Activated CD4-positive, alpha-beta T cell treated with anti-CD3 and anti-CD28 coated beads, Interleukin-2, amount 10 ng/mL, durations not matched to agents 24 days and 14 days (primary cell): ENCODE results near the gene PDIK1L. TPM values are rescaled to one million over a fixed set of nuclear protein-coding genes. Genes with fewer than 3 reads are reported as not detected.

Experiments
- DNase-seq: peaks from one replicate; pipeline ENCODE4 v3.0.0; 2022
- H3K27ac Mint-ChIP-seq: one replicate; pipeline ENCODE4 v1.8.0; 2022; ENCODE audit warnings: mild to moderate bottlenecking, mixed read lengths
- H3K27me3 Mint-ChIP-seq: one replicate; pipeline ENCODE4 v1.8.0; 2022; ENCODE audit warnings: mixed read lengths
- H3K36me3 Mint-ChIP-seq: one replicate; pipeline ENCODE4 v1.8.0; 2022; ENCODE audit warnings: low read depth, mild to moderate bottlenecking, mixed read lengths
- H3K4me1 Mint-ChIP-seq: one replicate; pipeline ENCODE4 v1.8.0; 2021; ENCODE audit warnings: mixed read lengths
- H3K4me3 Mint-ChIP-seq: one replicate; pipeline ENCODE4 v1.8.0; 2022; ENCODE audit warnings: mild to moderate bottlenecking, moderate library complexity, mixed read lengths
- H3K9me3 Mint-ChIP-seq: one replicate; pipeline ENCODE4 v1.8.0; 2021; ENCODE audit warnings: mixed read lengths
- intact Hi-C: fragments of 100-400 bp; cut with micrococcal nuclease; formaldehyde crosslinking; loops from one replicate; pipeline ENCODE4 v1.15.1; 2023
- total RNA-seq: library from RNA; stranded (reverse); gene quantifications from 2 replicates; pipeline ENCODE4 v1.2.3, GENCODE V29; 2022

PDIK1L gene
- total RNA-seq, 1 donor from 2014 or later: 15.8 TPM

GRCh38 chr1:26170472-26170821 is 58.8 kb downstream of the PDIK1L start:
- peak; percentile 57 for DNase-seq
- Mint-ChIP-seq H3K27ac (peak overlapping the region; percentile 92), H3K9me3 (no peaks in the 10 kb centered on the region), H3K4me3 (peak overlapping the region; percentile 96), H3K4me1 (peaks cover 21% of the 10 kb centered on the region), H3K36me3 (peaks cover 8% of the 10 kb centered on the region), H3K27me3 (peaks cover 4% of the 10 kb centered on the region)
- intact Hi-C loops: no loop called here

- no peak for DNase-seq
- intact Hi-C loops: no loop called here
- H3K36me3 Mint-ChIP-seq: peaks cover 8% of the 10 kb centered on the region
- peaks cover 4% of the 10 kb centered on the region for H3K27me3 Mint-ChIP-seq
- H3K27ac Mint-ChIP-seq: no peak within 1 kb of the TSS
- peaks cover 16% of the 10 kb centered on the region for H3K4me1 Mint-ChIP-seq
- H3K9me3 Mint-ChIP-seq: no peaks in the 10 kb centered on the region
- peak within 1 kb of the TSS; percentile 96 for H3K4me3 Mint-ChIP-seq
Measured at GRCh38 chr1:26171084-26172072, 59.8 kb downstream of the PDIK1L start, which contains the start of gene ZNF593OS. Gene ZNF593OS, minus strand, starts transcription at chr1:26171832. Its CDS starts 171 bp downstream, at chr1:26171661.

Other genes starting within 250 kb of the PDIK1L start
- gene PAQR7, start 236.1 kb upstream of the PDIK1L start, total RNA-seq: 6.6 and 6.8 TPM in 2 replicates
- 247 and 255 TPM in 2 replicates for gene STMN1, start 205.4 kb upstream of the PDIK1L start, total RNA-seq
- 6.8 and 7.6 TPM in 2 replicates for gene PAFAH2, start 113.8 kb upstream of the PDIK1L start, total RNA-seq
- gene EXTL1, start 90.0 kb upstream of the PDIK1L start, total RNA-seq: not detected in 2 replicates
- gene SLC30A2, start 65.7 kb upstream of the PDIK1L start, total RNA-seq: not detected in 2 replicates
- not detected in 2 replicates for gene TRIM63, start 44.2 kb upstream of the PDIK1L start, total RNA-seq
- 0.07 and 0.09 TPM in 2 replicates for gene FAM110D, start 47.3 kb downstream of the PDIK1L start, total RNA-seq
- gene C1orf232, start 57.1 kb downstream of the PDIK1L start, total RNA-seq: not detected in 2 replicates
- gene ZNF593, start 58.1 kb downstream of the PDIK1L start, total RNA-seq: 84.0 and 87.1 TPM in 2 replicates
- gene ZNF593OS, start 60.0 kb downstream of the PDIK1L start, total RNA-seq: not detected in 2 replicates
- 4.0 and 6.2 TPM in 2 replicates for gene CNKSR1, start 65.7 kb downstream of the PDIK1L start, total RNA-seq
- not detected in 2 replicates for gene CATSPER4, start 78.8 kb downstream of the PDIK1L start, total RNA-seq
- gene CEP85, start 122.4 kb downstream of the PDIK1L start, total RNA-seq: 39.3 and 40.8 TPM in 2 replicates
- gene SH3BGRL3, start 168.3 kb downstream of the PDIK1L start, total RNA-seq: 463 and 474 TPM in 2 replicates
- gene UBXN11, start 194.8 kb downstream of the PDIK1L start, total RNA-seq: 17.1 and 19.0 TPM in 2 replicates
- 295 and 297 TPM in 2 replicates for gene CD52, start 206.1 kb downstream of the PDIK1L start, total RNA-seq
- gene CRYBG2, start 242.3 kb downstream of the PDIK1L start, total RNA-seq: 1.1 and 1.4 TPM in 2 replicates